Endometrial microvascular endothelial cells (primary cell): ENCODE data around the gene VPS50. TPM values are rescaled to one million over a fixed set of nuclear protein-coding genes. Genes with fewer than 3 reads are reported as not detected.

Source experiments
- in situ Hi-C: cut with HindIII; loops from 2 replicates; pipeline ENCODE4 v1.10.0; 2017; ENCODE audit warnings: low sequenced_read_pairs, low pct_unique_long_range_greater_than_20kb; ENCODE audit errors: inconsistent ontology term
- total RNA-seq: library from RNA; depleted of rRNA; stranded (reverse); fragments of >200 nt; gene quantifications from one replicate; pipeline ENCODE4 v1.2.3, GENCODE V29; 2015; ENCODE audit errors: inconsistent ontology term

Gene VPS50, protein sequence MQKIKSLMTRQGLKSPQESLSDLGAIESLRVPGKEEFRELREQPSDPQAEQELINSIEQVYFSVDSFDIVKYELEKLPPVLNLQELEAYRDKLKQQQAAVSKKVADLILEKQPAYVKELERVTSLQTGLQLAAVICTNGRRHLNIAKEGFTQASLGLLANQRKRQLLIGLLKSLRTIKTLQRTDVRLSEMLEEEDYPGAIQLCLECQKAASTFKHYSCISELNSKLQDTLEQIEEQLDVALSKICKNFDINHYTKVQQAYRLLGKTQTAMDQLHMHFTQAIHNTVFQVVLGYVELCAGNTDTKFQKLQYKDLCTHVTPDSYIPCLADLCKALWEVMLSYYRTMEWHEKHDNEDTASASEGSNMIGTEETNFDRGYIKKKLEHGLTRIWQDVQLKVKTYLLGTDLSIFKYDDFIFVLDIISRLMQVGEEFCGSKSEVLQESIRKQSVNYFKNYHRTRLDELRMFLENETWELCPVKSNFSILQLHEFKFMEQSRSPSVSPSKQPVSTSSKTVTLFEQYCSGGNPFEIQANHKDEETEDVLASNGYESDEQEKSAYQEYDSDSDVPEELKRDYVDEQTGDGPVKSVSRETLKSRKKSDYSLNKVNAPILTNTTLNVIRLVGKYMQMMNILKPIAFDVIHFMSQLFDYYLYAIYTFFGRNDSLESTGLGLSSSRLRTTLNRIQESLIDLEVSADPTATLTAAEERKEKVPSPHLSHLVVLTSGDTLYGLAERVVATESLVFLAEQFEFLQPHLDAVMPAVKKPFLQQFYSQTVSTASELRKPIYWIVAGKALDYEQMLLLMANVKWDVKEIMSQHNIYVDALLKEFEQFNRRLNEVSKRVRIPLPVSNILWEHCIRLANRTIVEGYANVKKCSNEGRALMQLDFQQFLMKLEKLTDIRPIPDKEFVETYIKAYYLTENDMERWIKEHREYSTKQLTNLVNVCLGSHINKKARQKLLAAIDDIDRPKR
- total RNA-seq = 15.8 TPM

DNA sequence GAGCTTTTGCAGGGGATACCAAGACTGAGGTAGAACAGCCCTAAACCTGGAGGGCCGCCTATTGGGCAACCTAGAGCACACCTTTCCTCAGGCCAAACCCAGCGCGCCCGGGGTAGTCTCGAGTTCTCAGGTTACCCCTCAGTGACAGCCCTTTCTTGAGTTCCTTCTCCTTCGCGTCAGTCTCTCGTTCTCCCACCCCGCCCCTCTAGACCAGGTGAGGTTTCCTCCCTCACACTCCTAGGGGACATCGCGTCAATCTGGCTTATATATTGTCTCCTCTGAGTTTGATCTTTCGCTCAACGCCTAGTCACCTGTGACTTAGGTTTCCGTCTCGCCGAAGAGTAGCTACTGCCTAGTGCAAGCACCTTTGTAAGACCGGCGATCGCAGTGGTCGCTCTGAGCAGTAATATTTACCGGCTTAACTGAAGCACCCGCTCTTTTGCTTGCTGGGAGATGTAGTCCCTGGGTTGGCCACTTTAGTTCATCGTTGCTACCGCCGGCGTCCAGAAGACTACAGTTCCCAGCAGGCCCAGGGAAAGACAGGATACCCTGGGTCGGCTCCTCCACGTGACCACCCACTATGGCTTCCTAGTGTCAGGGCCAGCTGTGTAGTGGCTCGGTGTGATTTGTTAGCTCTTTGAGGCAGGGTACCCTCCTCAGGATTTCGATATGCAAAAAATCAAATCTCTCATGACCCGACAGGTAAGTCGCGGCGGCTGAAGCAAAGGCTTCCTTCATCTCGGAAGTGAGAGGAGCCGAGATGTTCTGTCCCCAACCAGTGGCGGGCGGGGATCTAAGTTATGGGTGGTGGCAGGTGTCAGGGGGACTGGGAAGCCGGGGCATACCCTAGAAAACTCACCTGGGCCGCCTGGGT is at the start of gene VPS50:
TSS of gene VPS50 (plus strand) at position 568 of the 874 bp plus-strand sequence. CDS start at position 670, 102 bp downstream.
- in situ Hi-C loops = no loop called here

DNA sequence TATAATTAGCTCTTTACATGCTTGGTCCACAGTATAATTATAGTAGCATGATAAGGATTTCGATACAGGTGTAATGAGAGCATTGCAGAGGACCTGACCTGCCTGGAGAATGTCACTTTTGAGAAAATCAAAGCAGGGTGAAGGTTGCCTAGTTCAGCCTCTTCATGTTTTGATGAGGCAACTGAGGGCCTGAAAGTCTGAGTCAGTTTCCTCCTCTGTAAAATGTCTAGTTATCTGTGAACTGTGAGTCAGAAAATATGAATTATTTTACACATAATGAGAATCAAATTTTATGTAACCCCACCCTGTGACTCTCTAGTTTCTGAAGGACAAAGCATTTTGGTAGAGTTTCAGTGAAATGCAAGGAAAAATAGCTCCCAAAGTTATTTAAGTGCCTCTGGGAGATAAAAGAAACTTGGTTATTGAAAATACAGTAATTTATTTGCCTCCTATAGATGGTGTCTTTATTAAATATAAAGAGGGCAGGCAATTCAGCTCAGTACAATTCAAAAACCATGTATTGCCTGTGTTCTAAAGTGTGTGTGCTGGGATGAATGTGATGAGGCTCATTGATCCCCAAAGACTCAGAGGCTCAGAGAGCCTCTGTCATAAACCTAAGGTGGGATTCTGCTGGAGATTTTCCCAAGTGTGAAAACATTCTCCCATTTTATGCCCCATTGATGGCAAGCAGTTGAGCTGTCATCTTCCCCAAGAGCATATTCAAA is 46.7 kb upstream of the VPS50 start:
- in situ Hi-C loops = no loop called here

DNA sequence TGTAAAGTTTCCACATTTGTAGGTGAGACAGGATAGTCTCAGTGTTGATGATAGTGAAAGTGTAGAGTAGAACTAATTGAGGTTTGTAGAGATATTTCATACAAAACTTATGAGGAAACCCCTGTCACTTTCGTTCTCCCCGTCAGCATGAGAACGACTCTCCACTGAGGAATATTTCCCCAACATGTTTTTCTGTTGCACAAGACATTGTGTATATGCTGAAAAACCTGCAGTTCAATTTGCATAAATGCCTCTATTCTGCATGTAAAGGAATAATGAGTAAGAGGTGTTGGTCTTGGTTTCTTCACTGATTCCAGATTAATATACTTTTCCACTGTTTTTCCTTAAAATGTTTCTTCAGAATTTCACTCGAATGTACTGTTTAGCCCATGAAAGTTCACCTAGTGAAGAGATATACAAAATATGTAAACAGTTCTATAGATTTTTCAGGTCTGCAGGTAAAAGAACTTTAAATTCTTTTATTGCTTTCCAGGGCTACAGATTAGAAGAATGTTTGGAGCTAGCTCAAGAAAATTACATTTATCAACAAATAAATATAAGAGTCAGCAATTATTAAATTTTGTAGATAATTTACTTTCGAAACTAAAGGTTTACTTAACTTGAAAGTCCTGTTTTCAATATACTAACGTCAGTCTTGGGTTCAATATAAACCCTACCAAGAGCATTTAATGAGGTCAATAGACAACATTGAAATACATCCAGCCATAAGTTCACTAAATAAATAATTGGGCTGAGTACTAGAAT is 43.1 kb upstream of the VPS50 start:
- in situ Hi-C loops = no loop called here

DNA sequence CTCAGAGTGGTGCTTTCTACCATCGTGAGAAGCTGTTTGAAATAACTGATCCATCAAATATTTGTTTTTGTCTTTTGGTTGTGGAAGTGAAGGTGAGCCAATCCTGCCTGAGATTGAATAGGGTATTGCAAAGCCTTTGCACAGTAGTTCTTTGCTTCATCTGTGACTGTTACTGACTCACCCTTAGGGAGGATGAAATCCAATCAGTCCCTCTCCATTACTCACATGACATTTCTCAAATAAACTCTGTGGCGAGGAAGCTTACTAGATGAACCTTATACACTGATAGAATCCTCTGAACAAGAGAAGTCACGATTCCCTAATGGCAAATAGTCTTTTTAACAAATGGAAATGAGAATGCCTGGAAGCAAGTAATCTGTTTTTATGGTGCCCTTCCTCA is 37.8 kb upstream of the VPS50 start:
- in situ Hi-C loops = no loop called here

DNA sequence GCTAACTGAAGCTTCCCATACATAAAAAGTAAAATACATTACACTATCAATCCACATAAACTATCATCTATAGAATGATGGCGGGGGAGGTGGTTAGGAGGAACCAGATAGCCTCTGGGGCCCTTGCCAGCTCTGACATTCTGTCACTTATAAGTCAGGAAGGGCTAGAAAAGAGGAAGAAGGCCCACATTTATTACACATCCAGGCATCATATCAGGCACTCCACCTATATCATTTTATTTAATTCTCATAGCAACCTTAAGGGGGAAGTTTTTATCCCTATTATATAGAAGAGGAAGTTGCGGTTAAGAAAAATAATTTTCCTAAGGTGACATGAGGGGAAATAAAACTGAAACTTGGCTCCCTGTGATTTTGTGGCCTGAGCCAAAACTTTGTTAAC is 35.8 kb upstream of the VPS50 start:
- in situ Hi-C loops = no loop called here

DNA sequence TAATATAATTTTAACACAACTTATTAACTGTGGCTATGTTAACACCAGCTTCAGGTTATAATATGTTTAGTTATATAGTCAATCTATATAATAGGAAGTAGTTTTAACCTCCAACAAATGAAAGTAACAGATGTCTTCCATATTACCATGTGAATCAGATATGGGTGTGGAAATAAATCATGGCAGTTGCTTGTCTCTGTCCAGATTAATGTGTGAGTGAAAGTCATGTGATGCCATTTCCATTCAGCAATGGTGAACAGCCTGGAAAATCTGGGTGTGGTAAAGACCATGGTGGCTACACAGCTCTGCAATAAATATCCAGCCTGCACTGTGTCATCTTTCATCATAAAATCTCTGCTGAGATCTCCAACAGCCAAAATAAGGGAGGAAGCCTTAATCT is 33.7 kb upstream of the VPS50 start:
- in situ Hi-C loops = no loop called here

DNA sequence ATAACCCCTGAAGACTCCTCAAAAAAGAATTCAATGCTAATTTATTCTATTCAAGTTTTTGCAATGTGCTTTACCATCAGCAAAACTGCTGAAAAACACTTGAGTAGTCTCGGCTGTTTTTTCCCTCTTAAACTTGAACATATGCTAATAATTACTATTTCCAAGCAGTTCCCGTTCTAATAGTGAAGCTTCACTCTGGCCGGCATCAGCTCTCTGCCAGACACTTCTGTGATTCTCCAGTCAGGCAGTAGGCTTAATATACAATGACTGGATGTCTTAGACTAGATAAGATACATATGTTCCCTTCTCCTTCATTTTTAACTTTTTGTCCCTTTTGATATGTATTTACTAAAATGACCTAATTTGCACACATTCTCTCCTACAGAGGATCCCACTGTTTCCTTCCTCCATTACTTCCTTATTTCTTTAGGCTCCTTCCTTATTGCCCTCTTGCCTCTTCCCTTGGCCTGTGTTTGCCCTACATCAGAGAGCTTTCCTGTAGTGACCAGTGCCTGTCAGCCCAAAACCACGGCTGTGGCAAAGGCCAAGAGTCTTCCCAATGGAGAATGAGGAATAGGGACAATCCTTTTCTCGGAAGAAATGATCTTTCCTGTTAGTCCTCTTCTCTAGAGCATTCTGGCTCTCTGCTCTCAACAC is 29.4 kb upstream of the VPS50 start:
- in situ Hi-C loops = no loop called here

DNA sequence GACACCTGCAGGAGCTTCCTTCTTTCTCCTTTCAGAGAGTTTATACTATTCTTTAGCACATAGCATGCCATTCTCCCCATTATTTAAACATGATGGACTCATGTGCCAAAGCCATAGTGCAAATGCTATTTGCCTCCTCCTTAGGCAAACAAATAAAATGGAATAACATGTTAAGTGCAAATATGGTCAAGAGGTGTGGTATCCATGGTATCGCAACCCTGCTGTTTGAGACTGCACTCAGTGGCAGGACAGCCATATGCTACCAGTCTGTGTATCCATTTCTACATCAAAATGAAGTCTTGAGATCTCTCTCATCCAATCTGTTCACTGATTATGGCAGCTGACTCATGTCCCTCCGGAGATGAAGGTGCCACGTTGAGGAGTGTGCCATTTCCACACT is 28.7 kb upstream of the VPS50 start:
- in situ Hi-C loops = no loop called here

DNA sequence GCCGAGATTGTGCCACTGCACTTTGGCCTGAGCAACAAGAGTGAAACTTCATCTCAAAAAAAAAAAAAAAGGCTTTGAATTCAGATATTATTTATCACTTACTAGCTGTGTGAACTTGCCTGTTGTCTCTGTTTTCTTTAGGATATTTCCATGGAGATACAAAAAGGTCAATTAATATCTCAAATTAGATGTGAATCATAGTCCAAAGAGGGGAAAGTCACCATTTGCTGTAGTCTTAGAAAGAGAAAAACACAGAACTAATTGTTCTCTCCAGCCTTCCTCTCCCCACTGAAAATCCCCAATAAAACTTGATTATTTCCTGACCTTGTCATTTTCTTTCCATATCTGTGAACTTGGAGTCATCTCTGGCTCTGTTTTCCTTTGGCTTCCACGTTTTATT is 27.1 kb upstream of the VPS50 start:
- in situ Hi-C loops = no loop called here

DNA sequence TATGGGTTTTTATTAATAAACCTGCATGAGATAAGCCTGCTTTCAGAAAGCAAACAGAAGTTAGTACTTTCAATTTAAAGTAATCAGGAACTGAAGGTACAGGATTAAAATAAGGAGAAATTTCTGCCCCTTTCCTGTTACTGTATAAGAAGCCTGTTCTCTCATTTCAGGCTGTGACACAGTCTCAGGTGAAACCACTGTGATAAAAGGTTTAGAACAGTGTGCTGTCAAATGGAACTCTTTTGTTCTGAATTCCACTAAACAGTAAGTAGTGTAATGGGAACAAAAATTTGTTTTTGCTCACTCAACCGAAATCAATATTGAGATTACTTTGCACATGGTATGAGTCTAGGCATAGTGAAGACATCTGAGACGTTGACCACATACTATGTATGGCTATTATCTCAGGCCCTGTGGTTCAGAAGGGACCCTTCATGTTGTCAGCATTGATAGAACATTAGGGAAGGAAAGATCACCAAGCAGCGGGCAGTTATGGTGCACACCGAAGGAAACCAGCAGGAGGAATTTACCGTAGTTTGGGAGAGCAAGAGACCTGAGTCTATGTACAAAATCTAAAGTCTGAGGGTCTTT is 20.8 kb upstream of the VPS50 start:
- in situ Hi-C loops = no loop called here

DNA sequence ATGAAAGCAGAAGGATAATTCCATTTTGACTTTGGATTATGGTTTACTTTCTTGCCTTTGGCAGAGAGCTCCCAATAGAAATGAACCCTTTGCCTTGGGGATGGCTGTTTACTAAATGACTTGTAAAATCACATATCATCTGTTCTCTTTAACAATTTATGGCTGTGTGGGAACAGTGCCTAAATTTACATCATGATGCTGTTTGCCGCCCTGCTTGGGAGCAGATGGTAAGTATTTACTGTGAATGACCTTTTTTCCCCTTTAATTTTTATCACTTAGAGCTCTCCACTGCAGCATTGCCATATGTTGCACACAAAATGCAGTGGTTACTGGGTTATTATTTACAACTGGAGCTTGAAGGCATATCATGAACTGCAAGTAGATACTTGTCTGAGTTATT is 19.3 kb upstream of the VPS50 start:
- in situ Hi-C loops = no loop called here

DNA sequence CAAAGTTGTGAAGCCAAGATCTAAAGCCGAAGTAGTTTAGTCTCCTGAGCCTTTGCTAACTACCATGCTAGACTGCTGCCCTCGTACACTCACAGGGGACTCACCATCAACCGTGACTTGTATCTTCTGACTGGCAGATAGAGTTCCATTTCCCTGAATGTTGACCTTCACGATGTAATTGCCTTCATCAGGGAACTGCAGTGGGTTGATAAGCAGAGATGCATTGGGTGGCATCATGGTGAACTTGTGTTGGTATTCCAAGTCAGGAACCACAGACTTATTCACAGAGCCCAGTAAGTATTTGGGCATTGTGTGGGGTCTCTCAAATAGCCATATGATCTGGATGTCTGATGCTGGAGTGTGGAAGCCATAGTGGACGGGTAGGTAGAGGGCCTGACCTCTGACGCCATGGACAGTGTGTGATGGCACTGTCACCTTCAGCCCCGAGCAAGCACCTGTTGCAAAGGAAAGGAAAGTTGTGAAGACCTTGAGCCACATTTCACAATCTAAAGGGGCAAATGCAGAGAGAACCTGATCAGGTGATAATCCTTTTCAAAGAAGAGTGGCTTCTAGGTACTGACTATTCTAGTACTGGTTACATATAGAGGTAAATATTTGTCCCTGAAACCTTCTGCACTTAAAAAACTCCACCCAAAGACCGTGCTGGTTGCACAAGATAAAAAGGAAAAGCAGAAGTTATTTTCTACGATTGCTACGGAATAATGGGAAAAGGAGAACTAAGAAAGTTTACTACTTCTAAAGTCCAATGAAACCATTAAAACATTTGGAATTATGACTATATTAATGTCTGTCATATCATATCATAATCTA is 13.0 kb upstream of the VPS50 start:
- in situ Hi-C loops = no loop called here

DNA sequence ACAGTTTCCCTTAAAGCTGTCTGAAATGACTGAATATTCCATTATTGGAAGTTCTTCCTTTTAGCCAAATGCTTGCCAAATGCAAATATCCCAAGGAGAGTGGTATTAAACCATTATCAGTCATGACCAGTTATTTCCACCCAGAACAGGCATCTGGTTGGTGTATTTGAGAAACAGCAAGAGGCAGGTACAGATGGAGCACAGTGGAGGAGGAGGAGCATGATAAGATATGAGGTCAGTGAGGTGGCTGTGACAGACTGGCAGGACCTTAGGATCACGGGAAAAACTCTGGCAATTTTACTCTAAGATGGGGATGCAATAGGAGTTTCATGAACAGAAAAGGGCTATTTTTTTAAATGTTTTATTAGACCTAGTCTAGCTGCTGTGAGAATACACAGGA is 12.3 kb upstream of the VPS50 start:
- in situ Hi-C loops = no loop called here

DNA sequence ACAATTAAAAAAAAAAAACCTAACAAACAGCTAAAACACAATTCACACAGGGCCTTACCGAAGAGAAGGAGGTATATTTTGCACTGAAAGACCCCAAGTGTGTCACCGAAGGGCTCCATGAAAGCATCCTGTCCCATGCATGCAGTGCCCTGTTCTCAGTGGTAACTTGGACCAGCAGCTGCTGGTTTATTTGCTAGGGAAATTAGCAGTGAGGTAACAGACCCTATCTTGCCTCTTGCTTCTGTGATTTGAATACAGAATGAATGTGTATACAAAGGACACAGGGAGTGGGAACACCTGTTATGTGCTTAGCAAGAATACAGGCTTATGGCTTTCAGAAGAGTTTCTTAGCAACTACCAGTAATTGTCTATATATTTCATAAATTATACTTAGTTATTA is 5.9 kb upstream of the VPS50 start, which contains the start of gene HEPACAM2:
TSS of gene HEPACAM2 (minus strand) at position 160 of the 400 bp plus-strand sequence.
- in situ Hi-C loops = no loop called here

DNA sequence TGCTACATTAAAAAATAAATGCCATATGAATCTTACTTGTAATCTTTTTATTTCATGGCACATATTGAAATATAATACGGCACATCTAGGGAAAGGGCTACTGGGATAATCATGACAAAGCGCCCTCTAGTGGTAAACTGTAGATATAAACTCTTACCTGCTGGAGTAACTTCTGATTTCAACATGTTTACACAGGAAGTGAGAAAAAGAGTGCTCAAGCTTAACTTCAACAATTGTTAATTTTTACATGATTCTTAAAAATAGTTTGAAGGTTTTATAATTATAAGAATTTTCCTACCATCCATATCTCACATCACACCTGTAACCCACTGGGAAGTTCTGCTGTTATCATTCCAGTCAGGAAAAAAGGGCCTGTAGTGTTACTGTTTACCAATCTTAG is 3.9 kb upstream of the VPS50 start:
- in situ Hi-C loops = no loop called here

DNA sequence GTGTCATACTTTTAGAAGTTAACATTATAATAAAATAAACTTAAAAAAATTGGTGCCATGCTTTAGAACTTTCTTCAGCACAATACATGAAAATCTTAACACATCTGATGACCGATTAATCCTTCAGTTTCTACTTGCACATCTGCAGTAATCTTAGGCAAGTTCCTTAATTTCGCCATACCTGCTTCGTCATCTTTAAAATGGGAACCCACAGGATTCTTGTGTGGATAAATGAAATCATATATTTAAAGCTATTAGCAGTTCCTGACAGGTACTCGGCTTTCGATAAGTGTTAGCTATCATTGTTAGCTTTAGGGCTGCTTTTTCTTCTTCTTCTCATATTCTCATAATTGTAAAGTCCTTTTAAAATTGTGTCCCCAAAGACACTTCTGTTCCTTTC is 907 bp upstream of the VPS50 start:
- in situ Hi-C loops = no loop called here
